Fibroblast of pulmonary artery (primary cell): ENCODE measurements around the gene SMAP2.
"Not testable (repeated sequence)": the region's sequence is repeated elsewhere in the genome, so short reads cannot be mapped to it uniquely, and the experiment has no call there.

ENCODE experiments used
- DNase-seq: peaks from one replicate; pipeline ENCODE4 v3.0.0-alpha.2; 2010; ENCODE audit warnings: low read depth
- H3K4me3 ChIP-seq: replicated peaks from 2 replicates; pipeline ENCODE4 v1.5.1; 2011; ENCODE audit warnings: low read depth, mild to moderate bottlenecking, control low read depth, low read length, moderate library complexity
- TF ChIP-seq, protein P1 (sequence below): IDR thresholded peaks from 2 replicates; pipeline ENCODE4 v1.5.1; 2011; ENCODE audit warnings: mild to moderate bottlenecking, control low read depth, low read length, inconsistent platforms; ENCODE audit errors: missing control alignments

SMAP2 gene

DNA sequence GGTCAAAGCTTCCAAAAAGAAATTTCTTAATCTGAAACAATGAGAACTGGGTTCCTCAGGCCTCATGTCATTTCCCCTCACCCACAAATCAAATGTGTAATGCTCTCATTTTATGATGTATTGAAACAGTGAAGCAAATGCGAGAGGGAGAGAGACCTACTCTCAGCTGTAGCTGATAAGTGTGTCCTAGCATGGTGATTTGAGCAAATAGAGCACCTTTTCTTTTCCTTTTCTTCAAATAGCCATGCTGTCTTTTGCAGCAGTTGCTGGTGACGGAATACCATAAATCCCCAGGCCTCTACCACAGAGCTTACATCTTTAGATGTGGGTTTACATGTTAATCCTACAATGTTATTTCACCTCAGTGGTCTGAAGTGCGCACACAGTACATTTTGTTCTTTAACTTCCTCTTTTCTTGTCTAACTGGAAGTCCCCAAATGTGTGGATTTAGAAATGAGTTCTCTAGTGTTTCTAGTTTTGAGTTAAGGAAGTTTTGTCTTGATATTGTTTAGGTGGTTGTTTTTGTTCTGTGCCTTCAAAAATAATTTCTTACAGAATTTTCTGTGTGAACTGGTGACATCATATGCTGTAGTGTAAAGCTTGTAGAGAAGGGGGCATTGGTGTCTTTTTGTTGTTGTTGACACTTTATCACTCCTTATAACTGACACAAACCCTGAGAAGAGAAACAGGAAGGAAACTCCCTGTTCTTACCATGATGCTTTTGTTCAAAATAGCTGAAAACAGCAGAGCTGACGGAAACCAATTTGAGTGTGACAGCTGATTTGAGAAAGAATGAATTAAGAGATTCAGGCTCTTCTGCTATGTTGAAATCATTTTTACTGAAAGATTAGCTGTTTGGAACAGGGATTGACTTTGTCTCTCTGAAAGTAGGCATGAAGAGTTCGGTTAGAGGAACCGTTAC is 12.2 kb downstream of the SMAP2 start:
- DNase-seq, result peak; percentile 40
- H3K4me3 ChIP-seq, result no peak overlapping the region
- TF ChIP-seq, protein P1, sequence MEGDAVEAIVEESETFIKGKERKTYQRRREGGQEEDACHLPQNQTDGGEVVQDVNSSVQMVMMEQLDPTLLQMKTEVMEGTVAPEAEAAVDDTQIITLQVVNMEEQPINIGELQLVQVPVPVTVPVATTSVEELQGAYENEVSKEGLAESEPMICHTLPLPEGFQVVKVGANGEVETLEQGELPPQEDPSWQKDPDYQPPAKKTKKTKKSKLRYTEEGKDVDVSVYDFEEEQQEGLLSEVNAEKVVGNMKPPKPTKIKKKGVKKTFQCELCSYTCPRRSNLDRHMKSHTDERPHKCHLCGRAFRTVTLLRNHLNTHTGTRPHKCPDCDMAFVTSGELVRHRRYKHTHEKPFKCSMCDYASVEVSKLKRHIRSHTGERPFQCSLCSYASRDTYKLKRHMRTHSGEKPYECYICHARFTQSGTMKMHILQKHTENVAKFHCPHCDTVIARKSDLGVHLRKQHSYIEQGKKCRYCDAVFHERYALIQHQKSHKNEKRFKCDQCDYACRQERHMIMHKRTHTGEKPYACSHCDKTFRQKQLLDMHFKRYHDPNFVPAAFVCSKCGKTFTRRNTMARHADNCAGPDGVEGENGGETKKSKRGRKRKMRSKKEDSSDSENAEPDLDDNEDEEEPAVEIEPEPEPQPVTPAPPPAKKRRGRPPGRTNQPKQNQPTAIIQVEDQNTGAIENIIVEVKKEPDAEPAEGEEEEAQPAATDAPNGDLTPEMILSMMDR, result no peak

DNA sequence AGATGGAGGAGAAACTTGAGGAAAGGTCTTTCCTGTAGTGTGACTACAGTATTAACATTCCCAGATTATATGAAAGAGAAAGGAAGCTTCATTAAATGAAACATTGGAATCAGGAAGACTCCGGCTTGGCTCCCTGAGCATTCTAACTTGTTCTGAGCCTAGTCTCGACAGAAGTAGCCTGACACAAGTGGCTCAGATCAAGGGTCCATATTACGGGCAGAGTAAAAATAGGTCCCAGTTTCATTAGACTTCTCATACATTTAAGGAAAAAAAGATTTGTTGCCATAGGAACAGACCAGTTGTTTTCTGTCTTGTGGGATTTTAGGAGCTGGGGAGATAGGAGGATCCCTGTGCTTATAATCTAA is 12.8 kb downstream of the SMAP2 start:
- no peak for DNase-seq
- H3K4me3 ChIP-seq, result no peak overlapping the region
- TF ChIP-seq, protein P1, result no peak

DNA sequence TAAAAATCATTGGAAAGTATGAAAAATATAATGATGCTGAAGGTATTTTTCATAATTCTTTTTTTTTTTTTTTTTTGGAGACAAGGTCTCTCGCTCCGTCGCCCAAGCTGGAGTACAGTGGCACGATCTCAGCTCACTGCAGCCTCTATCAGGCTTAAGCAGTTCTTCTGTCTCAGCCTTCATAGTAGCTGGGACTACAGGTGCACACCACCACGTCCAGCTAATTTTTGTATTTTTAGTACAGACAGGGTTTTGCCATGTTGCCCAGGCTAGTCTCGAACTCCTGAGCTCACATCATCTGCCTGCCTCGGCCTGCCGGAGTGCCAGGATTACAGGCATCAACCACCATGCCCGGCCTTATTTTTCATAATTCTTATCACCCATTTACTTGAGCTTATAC is 13.3 kb downstream of the SMAP2 start:
- TF ChIP-seq, protein P1, result no peak
- no peak for DNase-seq
- no peak overlapping the region for H3K4me3 ChIP-seq

DNA sequence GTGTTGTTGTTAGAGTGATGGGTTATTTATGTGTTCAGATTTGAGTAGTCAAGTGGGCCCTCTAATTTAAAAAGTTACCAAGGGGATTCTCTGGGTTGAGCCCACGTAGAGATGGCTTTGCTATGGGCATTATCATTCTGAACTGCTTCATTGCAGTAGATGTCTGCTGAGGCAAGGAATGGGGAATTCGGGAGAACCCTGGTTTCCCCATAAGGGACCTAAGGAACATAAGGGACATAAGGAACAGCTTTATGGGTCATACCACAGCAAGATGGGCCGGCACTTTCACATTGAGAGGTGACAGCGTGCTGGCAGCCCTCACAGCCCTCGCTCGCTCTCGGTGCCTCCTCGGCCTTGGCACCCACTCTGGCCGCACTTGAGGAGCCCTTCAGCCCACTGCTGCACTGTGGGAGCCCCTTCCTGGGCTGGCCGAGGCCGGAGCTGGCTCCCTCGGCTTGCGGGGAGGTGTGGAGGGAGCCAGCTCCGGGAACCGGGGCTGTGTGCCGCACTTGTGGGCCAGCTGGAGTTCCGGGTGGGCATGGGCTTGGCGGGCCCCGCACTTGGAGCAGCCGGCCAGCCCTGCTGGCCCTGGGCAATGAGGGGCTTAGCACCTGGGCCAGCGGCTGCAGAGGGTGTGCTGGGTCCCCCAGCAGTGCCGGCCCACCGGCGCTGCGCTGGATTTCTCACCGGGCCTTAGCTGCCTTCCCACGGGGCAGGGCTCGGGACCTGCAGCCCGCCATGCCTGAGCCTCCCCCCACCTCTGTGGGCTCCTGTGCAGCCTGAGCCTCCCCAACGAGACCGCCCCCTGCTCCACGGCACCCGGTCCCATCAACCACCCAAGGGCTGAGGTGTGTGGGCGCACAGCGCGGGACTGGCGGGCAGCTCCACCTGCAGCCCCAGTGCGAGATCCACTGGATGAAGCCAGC is 14.1 kb downstream of the SMAP2 start:
- DNase-seq, result not testable (repeated sequence)

DNA sequence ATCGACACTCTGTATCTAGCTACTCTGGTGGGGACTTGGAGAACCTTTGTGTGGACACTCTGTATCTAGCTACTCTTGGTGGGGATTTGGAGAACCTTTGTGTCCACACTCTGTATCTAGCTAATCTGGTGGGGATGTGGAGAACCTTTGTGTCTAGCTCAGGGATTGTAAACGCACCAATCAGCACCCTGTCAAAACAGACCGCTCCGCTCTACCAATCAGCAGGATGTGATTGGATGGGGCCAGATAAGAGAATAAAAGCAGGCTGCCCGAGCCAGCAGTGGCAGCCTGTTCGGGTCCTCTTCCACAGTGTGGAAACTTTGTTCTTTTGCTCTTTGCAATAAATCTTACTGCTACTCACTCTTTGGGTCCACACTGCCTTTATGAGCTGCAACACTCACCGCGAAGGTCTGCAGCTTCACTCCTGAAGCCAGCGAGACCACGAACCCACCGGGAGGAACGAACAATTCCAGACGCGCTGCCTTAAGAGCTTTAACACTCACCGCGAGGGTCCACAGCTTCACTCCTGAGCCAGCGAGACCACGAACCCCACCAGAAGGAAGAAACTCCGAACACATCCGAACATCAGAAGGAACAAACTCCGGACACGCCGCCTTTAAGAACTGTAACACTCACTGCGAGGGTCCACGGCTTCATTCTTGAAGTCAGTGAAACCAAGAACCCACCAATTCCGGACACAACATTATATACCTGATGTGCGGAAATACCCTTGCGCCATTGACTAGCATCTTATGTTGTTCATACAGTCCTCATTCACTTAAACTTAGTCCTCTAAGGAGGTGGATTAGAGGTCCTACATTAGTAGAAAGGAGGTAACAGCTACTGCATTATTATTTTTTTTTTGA is 15.2 kb downstream of the SMAP2 start:
- DNase-seq, H3K4me3 ChIP-seq: not testable (repeated sequence)

More for the DNA sequence above, 14.1 kb downstream of the SMAP2 start:
- H3K4me3 ChIP-seq, result not testable (repeated sequence)

DNA sequence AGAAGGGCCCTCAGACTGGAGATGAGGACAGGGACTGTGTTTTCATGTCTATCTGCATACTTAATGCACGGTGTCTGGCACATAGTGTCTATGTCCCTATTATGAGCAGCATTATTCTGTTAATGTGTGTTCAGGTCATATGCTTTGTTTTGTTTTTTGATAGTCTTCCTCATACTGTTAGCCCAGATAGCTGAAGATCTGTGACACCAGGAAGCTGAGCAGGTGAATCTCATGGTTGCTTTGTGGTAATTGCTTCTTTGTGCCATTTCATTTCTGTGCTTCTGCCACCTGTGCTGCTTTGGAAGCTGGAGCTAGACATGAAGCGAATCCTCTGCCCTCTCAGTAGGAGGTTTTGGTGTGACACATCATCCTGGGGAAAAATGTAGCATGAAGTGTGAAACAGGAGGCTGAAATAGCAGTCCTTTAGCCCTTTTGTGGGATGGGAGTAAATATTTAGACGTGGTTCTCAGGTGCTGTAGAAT is 15.8 kb downstream of the SMAP2 start:
- H3K4me3 ChIP-seq, result no peak overlapping the region
- TF ChIP-seq, protein P1, result no peak
- no peak for DNase-seq

DNA sequence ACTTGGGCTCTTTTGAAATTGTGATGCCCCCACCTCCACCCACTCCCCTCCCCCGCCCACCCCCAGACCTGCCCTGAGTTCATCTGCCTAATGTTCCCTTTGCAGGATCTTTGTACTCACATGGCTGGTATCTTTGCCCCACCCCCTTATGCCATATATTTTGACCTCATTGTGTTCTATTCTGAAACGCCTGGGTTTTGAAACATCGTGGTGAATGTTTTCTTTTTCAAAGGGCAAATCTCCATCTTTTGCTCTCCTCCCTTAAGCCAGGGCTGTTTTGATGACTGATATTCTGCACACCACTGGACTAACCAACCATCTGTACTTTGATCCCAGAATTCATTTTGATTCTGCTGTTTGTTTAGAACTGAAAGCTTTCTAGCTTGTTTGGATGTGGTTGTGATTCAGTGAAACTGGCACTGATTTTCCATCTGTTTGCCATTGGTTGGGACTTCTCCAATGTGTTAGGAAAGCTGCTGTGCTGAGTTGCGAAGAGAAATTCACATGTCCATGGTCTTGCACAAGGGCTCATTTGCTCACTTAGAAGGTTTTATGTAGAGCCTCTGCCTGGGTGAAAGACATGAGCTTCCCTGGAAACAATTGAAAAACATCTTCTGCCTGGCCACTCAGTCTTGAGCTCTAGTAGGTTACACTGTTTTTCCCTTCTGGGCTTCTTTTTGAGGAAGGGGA is 16.5 kb downstream of the SMAP2 start:
- H3K4me3 ChIP-seq, result no peak overlapping the region
- peak; percentile 73 for DNase-seq
- TF ChIP-seq, protein P1, result no peak
